HUES6 (cell line): ENCODE data around the gene ACVR2B.

Experiments
- H3K27ac ChIP-seq: 2 replicates; pipeline ENCODE4 v1.7.0; 2013; ENCODE audit warnings: low read depth, mild to moderate bottlenecking, low read length, inconsistent platforms
- H3K27me3 ChIP-seq: 2 replicates; pipeline ENCODE4 v1.6.1; 2013; ENCODE audit warnings: low read length; ENCODE audit not compliant: control insufficient read depth, insufficient read depth
- H3K36me3 ChIP-seq: 2 replicates; pipeline ENCODE4 v1.6.1; 2013; ENCODE audit warnings: low read length; ENCODE audit not compliant: control insufficient read depth, insufficient read depth
- H3K4me1 ChIP-seq: 2 replicates; pipeline ENCODE4 v1.6.1; 2013; ENCODE audit warnings: low read length; ENCODE audit not compliant: control insufficient read depth, insufficient read depth
- H3K4me3 ChIP-seq: 2 replicates; pipeline ENCODE4 v1.5.1; 2013; ENCODE audit warnings: low read depth, low read length
- H3K9ac ChIP-seq: one replicate; pipeline ENCODE4 v1.6.1; 2013; ENCODE audit warnings: mild to moderate bottlenecking, low read length
- H3K9me3 ChIP-seq: 2 replicates; pipeline ENCODE4 v1.6.1; 2013; ENCODE audit warnings: low read depth, low read length; ENCODE audit not compliant: control insufficient read depth, insufficient read depth

The ACVR2B gene

DNA sequence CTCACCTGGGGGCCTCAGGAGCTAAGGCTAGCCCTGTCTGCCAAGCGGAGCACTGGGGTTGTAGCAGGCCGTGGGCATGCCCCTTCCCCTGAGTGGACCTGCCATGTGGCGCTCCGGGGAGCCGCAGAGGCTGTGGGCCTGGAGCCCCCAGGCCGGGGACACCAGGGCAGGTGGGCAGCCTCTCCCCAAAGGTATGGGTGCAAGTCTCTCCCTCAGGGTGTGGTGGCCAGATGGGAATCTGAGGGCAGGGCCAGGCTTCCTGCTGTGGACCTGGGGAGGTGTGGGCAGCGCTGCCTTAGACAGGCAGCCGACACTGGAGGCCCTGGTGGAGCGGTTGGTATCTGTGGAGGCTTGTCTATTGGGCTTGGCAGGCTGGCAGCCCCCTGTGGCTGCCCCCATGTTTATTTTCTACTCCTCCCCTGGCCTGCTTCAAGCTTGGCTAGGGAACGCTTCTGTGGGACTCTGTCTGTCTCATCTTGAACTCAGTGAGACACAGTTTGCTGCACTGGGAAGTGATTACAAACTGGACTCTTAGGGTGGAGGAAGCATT is 5.9 kb downstream of the ACVR2B start:
- H3K27ac ChIP-seq: no peak overlapping the region
- peaks cover 34% of the 10 kb centered on the region for H3K4me1 ChIP-seq
- H3K36me3 ChIP-seq: no peaks in the 10 kb centered on the region
- no peak overlapping the region for H3K4me3 ChIP-seq
- H3K9me3 ChIP-seq: peaks cover 5% of the 10 kb centered on the region; the same call in 1 of the 2 replicates
- no peak overlapping the region for H3K9ac ChIP-seq
- H3K27me3 ChIP-seq: no peaks in the 10 kb centered on the region

DNA sequence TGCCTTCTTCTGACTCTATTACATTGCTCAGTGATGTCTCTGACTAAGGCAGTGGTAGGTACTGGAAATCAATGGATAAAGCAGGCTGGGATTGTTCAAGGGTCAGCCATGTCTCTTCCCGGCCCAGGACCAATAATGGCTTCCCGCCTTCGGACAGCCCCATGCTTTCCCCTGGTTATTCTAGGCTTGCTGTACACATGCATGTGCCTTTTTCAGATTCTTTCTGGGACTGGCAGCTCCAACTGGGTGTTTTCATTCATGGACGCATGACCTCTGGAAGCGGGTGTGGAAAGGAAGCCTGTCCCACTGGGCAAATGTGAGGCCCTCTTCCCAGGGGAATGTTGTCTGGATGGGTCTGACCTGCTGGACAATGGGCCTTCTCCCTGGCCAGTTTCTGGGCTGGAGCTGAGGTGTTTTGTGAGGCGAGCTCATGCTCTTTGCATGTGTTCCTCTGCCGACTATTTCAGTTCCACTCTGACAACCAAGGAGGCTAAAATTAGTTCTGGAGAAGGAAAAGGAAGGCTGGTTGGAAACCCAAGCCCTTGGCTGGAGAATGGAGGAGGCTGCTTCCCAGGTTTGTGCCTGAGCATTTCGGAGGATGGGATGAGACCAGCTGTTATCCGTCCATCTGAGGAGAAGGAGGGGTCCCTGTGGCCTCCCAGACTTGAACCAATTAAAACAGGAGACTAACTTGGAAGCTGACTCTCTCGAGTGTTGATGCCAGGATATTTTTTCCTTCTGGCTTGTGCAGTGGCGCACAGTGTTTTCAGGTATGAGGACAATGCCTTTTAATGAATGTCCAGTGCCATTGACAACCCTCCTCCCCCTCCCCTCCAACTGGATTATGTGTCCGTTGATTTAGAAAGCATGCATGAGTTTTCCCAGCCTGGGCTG is 6.9 kb downstream of the ACVR2B start:
- peaks cover 34% of the 10 kb centered on the region for H3K4me1 ChIP-seq
- H3K36me3 ChIP-seq: no peaks in the 10 kb centered on the region
- no peaks in the 10 kb centered on the region for H3K27me3 ChIP-seq
- peaks cover 8% of the 10 kb centered on the region; the same call in 1 of the 2 replicates for H3K9me3 ChIP-seq
- H3K4me3 ChIP-seq: no peak overlapping the region
- H3K27ac ChIP-seq: no peak overlapping the region
- H3K9ac ChIP-seq: no peak overlapping the region

DNA sequence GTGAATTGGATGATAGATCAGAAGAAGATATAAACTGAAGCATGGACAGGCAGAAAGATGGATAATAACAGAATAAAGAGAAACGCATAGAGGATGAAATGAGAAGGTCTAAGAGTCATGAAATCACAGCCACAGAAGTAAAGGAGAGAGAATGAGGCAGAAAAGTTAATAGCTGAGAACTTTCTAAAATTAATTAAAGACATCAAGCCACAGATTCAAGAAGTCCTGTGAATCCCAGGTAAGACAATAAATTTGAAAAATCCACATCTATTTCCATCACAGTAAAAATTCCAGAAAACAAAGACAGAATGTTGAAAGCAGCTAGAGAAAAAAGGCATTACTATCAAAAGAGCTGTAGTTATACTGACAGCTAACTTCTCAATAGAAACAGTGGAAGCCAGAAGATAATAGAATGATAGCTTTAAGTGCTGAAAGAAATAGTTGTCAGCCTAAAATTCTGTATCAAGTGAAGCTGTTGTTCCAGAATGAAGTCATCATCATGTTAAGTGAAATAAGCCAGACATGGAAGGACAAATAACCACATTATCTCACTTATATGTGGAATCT is 12.0 kb downstream of the ACVR2B start:
- H3K27ac ChIP-seq: no peak overlapping the region

DNA sequence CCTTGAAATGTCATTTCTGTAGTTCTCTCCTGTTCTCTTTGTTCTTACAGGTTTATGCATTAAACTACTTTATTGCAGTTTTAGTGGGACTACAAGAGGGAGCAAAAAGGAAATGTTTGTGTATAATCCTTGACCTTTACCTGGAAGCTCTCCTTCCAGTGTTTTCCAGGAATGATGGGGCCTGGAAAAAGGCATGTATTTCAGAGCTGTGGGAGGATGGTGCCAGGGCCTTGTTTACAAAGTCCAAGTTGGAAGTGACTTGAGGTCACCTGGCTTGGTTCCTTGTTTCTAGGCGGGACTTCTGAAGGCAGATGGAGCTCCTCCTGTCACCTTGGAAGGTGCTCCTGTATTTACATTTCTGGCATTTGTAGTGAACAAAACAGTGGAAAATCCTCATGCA is 15.1 kb downstream of the ACVR2B start:
- no peaks in the 10 kb centered on the region for H3K27me3 ChIP-seq
- no peak overlapping the region for H3K4me3 ChIP-seq
- H3K4me1 ChIP-seq: no peaks in the 10 kb centered on the region; the same call in 1 of the 2 replicates
- H3K36me3 ChIP-seq: no peaks in the 10 kb centered on the region
- peaks cover 31% of the 10 kb centered on the region for H3K9me3 ChIP-seq
- no peak overlapping the region for H3K9ac ChIP-seq
- no peak overlapping the region for H3K27ac ChIP-seq

More for the DNA sequence above, 12.0 kb downstream of the ACVR2B start:
- Histone ChIP-seq H3K27me3 (no peaks in the 10 kb centered on the region), H3K36me3 (no peaks in the 10 kb centered on the region), H3K4me3 (no peak overlapping the region), H3K4me1 (no peaks in the 10 kb centered on the region; the same call in 1 of the 2 replicates), H3K9me3 (peaks cover 36% of the 10 kb centered on the region), H3K9ac (no peak overlapping the region)

DNA sequence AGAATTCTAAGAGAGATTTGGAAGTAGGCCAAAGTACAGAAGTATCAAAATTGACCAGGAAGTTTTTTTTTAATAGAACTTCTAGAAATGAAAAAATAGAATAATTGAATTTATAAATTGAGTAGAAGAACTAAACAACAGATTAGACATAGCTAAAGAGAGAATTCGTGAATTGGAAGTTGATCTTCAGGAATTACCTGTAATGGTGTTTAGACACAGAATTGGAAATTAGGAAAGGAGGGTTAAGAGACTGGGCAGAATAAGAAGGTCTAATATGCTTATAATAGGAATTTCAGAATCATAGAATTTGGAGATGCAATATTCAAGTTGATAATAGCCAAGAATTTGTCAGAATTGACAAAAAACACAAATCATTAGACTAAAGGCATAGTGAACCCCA is 16.2 kb downstream of the ACVR2B start:
- Histone ChIP-seq H3K27ac (no peak overlapping the region), H3K4me3 (no peak overlapping the region), H3K9ac (no peak overlapping the region), H3K4me1 (no peaks in the 10 kb centered on the region; the same call in 1 of the 2 replicates), H3K36me3 (no peaks in the 10 kb centered on the region), H3K9me3 (peaks cover 31% of the 10 kb centered on the region), H3K27me3 (no peaks in the 10 kb centered on the region)

DNA sequence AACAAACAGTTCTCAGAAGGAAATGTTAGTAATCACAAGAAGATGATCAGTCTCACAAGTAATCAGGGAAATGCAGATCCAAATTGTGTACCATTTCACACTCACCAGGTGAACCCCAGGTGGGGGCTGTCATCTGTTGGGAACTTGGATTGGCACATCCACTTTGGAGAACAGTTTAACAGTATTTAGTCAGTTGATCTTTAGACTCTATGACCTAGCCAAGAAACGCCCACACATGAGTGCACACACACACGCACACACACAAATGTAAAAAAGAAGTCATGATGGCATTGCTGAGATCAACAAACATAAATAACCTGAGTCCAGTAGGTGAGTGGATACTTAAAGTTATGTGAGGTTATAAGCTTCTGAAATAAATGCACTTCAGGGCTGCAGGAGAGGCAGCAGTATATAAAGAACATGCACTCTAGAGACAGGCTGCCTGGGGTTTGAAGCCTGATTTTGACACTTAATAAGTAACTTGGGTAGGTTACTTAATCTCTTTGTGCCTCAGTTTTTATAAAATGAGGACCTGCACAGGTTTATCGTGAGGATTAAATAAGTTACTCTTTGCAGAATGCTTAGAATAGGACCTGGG is 17.7 kb downstream of the ACVR2B start:
- Histone ChIP-seq H3K27me3 (no peaks in the 10 kb centered on the region), H3K4me3 (no peak overlapping the region), H3K27ac (no peak overlapping the region), H3K4me1 (no peaks in the 10 kb centered on the region; the same call in 1 of the 2 replicates), H3K9ac (no peak overlapping the region), H3K36me3 (no peaks in the 10 kb centered on the region), H3K9me3 (peaks cover 22% of the 10 kb centered on the region)

DNA sequence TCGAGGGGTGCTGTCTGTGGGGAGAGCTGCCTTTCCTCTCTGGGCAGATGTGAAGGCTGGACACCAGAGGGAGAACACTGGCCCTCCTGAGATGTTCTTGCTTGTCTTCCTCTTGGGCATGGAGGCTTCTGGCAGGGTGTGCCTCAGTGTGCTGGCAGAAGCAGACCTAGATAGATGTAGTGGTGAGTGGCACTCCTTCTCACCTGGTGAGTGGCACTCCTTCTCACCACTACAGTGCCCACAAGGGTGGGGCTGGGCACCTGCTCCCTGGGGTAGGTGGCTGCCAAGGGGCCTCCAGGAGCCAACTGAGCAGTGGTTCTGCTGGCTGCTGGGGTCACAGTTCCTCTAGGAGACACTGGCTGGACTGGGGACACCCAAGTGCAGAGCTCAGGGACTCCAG is 18.7 kb downstream of the ACVR2B start:
- Histone ChIP-seq H3K36me3 (peaks cover 4% of the 10 kb centered on the region), H3K27me3 (no peaks in the 10 kb centered on the region), H3K4me1 (no peaks in the 10 kb centered on the region; the same call in 1 of the 2 replicates), H3K4me3 (no peak overlapping the region), H3K9me3 (peaks cover 22% of the 10 kb centered on the region), H3K27ac (no peak overlapping the region), H3K9ac (no peak overlapping the region)

DNA sequence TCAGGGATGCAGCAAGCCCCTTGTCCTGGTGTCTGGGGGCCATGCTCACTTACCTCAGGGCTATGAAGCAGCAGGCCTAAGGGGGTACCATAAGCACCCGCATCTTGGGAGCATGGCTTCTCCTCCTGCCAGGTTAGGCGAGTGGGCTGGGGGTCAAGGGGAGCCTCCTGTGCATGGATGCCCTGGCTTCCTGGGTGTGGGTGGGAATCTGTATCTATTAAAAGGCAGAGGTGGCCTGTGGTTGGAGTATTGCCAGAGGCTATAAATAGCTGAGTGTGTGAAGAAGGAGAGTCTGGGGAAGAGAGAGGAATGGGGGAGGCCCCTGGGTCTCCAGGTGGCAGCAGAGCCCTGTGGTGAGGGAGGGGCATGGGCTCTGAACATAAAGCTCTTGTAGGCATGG is 19.5 kb downstream of the ACVR2B start:
- H3K4me1 ChIP-seq: no peaks in the 10 kb centered on the region; the same call in 1 of the 2 replicates
- no peak overlapping the region for H3K9ac ChIP-seq
- H3K4me3 ChIP-seq: no peak overlapping the region
- peaks cover 22% of the 10 kb centered on the region for H3K9me3 ChIP-seq
- H3K36me3 ChIP-seq: peaks cover 13% of the 10 kb centered on the region
- H3K27me3 ChIP-seq: no peaks in the 10 kb centered on the region
- no peak overlapping the region for H3K27ac ChIP-seq

DNA sequence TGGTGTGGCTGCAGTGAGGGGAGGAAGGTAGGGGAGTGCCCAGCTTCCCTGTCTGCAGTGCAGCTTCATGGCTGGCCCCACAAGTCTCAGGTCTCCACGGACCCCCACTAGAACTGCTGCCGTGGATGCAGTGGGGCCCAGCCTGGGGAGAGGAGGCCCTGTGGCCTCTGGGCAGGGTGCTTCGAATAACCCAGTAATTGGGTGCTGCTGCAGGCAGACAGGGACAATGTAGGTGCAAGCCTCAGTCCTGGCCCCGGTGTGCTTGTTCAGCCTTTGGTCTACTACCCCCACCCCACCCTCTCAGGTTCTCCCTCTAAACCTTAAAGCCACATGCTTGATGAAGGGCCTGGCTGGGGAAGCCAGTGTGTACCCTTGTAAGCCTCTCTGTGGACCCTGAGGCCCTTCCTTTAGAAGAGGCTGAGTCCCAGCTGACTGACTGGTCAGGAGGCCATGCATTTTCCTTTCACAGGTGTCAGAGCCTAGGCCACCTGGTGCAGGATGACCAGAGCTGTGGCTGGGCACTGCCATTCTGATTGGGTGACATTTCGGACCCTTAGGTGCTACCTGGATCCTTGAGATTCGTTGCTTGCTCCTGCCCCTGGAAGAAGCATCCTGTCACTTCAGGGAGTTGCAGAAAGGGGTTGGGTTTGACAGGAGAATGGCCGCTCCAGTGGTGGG is 21.4 kb downstream of the ACVR2B start:
- Histone ChIP-seq H3K9ac (no peak overlapping the region), H3K27ac (no peak overlapping the region), H3K4me1 (no peaks in the 10 kb centered on the region; the same call in 1 of the 2 replicates), H3K9me3 (peaks cover 4% of the 10 kb centered on the region), H3K36me3 (peaks cover 31% of the 10 kb centered on the region), H3K4me3 (no peak overlapping the region), H3K27me3 (no peaks in the 10 kb centered on the region)

DNA sequence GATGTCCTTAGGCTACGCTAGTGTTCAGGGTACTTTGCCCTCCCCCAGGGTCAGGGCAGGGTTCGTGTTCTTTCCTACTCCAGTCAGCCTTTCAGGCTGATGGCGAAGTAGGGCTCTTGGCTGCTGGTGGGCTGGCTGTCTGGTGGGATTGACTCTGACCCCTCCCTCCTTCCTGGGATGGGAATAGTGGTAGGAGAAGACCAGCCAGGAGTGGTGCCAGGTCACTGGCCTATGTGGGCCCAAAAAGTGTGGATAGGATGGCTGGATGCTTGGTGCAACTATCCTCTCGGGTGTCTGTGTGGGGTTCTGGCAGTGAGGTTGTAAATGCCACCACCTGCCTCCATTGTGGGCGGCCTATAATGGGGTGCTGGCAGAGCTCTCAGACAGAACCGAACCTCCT is 22.0 kb downstream of the ACVR2B start:
- Histone ChIP-seq H3K4me3 (no peak overlapping the region), H3K4me1 (no peaks in the 10 kb centered on the region; the same call in 1 of the 2 replicates), H3K9ac (no peak overlapping the region), H3K36me3 (peaks cover 38% of the 10 kb centered on the region), H3K27me3 (no peaks in the 10 kb centered on the region), H3K9me3 (no peaks in the 10 kb centered on the region), H3K27ac (no peak overlapping the region)
